Sigmoid colon (tissue), 7 donors: ENCODE measurements around the gene NFKBIZ. TPM values are rescaled to one million over a fixed set of nuclear protein-coding genes. Genes with fewer than 3 reads are reported as not detected.
"Not testable (repeated sequence)": the region's sequence is repeated elsewhere in the genome, so short reads cannot be mapped to it uniquely, and the experiment has no call there.

Experiments
- DNase-seq: peaks from one replicate; pipeline ENCODE4 v3.0.0-alpha.2; 2019
- H3K27ac ChIP-seq, 4 donors: fragments of 200-600 bp; sonication (generic); one replicate each; pipeline ENCODE4 v1.5.1; 2016 to 2019; ENCODE audit warnings: mild to moderate bottlenecking in 1 of 4
- H3K27me3 ChIP-seq, 3 donors: fragments of 200-600 bp; sonication (generic); one replicate each; pipeline ENCODE4 v1.5.1; 2019; ENCODE audit warnings: mild to moderate bottlenecking in 1 of 3
- H3K36me3 ChIP-seq, 4 donors: fragments of 200-600 bp; sonication (generic); one replicate each; pipeline ENCODE4 v1.5.1; 2016 to 2019
- H3K4me1 ChIP-seq, 4 donors: fragments of 200-600 bp; sonication (generic); one replicate each; pipeline ENCODE4 v1.5.1; 2017 to 2019
- H3K4me3 ChIP-seq, 4 donors: fragments of 200-600 bp; sonication (generic); one replicate each; pipeline ENCODE4 v1.5.1; 2017 to 2019; ENCODE audit warnings: mild to moderate bottlenecking in 2 of 4, moderate library complexity in 1 of 4
- H3K9me3 ChIP-seq, 4 donors: fragments of 200-600 bp in 3 of 4; sonication (generic) in 3 of 4; one replicate each; pipeline versions ENCODE4 v1.5.1 to v1.6.1; 2013 to 2019
- CTCF ChIP-seq, 4 experiments: fragments of 450-650 bp in 3 of 4; fragments of 200-600 bp in 1 of 4; IDR thresholded peaks; one replicate each; pipeline ENCODE4 v1.5.1; 2016 to 2019; ENCODE audit warnings: antibody characterized with exemption in 4 of 4, mild to moderate bottlenecking in 3 of 4, moderate library complexity in 2 of 4
- EP300 ChIP-seq, 4 donors: sonication (generic); formaldehyde crosslinking; IDR thresholded peaks; one replicate each; pipeline ENCODE4 v1.6.1; 2017; ENCODE audit warnings: antibody characterized with exemption in 4 of 4
- POLR2A ChIP-seq, 2 donors: fragments of 450-650 bp; IDR thresholded peaks; one replicate each; pipeline ENCODE4 v1.6.1; 2016; ENCODE audit warnings: antibody characterized with exemption in 2 of 2, mild to moderate bottlenecking in 2 of 2, moderate library complexity in 2 of 2
- POLR2AphosphoS5 ChIP-seq, 4 donors: sonication (generic); formaldehyde crosslinking; IDR thresholded peaks; one replicate each; pipeline ENCODE4 v1.6.1; 2017; ENCODE audit warnings: antibody characterized with exemption in 4 of 4
- WGBS, 2 donors: extraction: QIAGEN DNeasy Blood & Tissue Kit; methylation state at CpG; one replicate each; pipeline ENCODE4 v1.1.7; 2013; 5-methylcytosine and 5-hydroxymethylcytosine counted together
- intact Hi-C: fragments of 100-400 bp; cut with DNase I; formaldehyde crosslinking; loops from one replicate; pipeline ENCODE4 v1.15.1; 2023
- polyA plus RNA-seq, 3 donors: library from polyadenylated mRNA; stranded (reverse); fragments of 200-250 nt; gene quantifications; one replicate each; pipeline ENCODE4 v1.2.3, GENCODE V29; 2013
- total RNA-seq, 4 donors: library from RNA; depleted of rRNA; stranded (reverse); fragments of >200 nt; gene quantifications; one replicate each; pipeline ENCODE4 v1.1.0, GENCODE V29; 2016
- donor health status: healthy with polysubstance abuse.
- donor health status: Bipolar disorder and iron deficiency.
- donor health status: healthy.

The NFKBIZ gene
- total and polyA plus RNA-seq, 7 donors = 4.2 to 121 (median 55.0) TPM

DNA sequence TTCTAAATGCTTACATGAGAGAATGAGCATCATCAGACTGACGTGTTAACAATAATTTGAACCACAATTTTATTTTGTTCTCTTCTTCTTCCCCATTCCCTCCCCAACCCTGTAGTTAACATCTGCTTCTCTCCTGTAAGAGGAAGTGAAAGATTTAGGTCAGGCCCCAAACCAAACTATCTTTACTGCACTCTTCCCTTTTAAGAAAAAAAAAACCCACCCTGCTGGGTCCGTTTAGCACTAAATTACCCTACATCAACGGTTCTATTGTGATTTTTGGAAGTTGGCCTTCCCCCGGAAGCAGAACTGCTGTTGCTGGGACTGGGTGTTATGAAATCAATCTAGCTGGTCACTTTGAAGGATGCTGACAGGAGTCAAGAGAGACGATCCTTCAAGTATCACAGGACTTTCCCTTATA is 49.4 kb downstream of the NFKBIZ start:
- 36 to 57% methylated on average over 5 of the region's 5 CpGs for WGBS, 2 donors
- no peak for TF ChIP-seq CTCF (IDR thresholded peaks at IDR 0.05)
- no peak for TF ChIP-seq EP300 (IDR thresholded peaks at IDR 0.05)
- TF ChIP-seq POLR2AphosphoS5 (IDR thresholded peaks at IDR 0.05) = no peak
- no peak for DNase-seq
- Histone ChIP-seq H3K27me3 (no peaks in the 10 kb centered on the region), H3K4me3 (no peak overlapping the region), H3K27ac (no peak overlapping the region), H3K4me1 (peaks cover 0 to 9% (median 4%) of the 10 kb centered on the region in 4 donors), H3K36me3 (no peaks in the 10 kb centered on the region), H3K9me3 (peaks cover 0 to 2% (median under 1%) of the 10 kb centered on the region in 4 donors)
- intact Hi-C loops = no loop called here

- Histone ChIP-seq H3K9me3 (no peaks in the 10 kb centered on the region), H3K4me3 (no peak overlapping the region), H3K36me3 (no peaks in the 10 kb centered on the region), H3K4me1 (peaks cover 0 to 9% (median 4%) of the 10 kb centered on the region in 4 donors), H3K27ac (no peak overlapping the region), H3K27me3 (no peaks in the 10 kb centered on the region)
- intact Hi-C loops = no loop called here
- TF ChIP-seq POLR2A (IDR thresholded peaks at IDR 0.05) = no peak
- TF ChIP-seq EP300 (IDR thresholded peaks at IDR 0.05) = no peak
- no peak for TF ChIP-seq CTCF (IDR thresholded peaks at IDR 0.05)
- no peak for TF ChIP-seq POLR2AphosphoS5 (IDR thresholded peaks at IDR 0.05)
- 92 to 94% methylated on average over 1 of the region's 1 CpG for WGBS, 2 donors
- no peak for DNase-seq
These were observed 51.0 kb downstream of the NFKBIZ start for GRCh38 chr3:101900316-101900715.

GRCh38 chr3:101900736-101901135 is 51.4 kb downstream of the NFKBIZ start:
- 70 to 90% methylated on average over 2 of the region's 2 CpGs for WGBS, 2 donors
- Histone ChIP-seq H3K4me1 (peaks cover 0 to 9% (median 4%) of the 10 kb centered on the region in 4 donors), H3K27ac (no peak overlapping the region), H3K4me3 (no peak overlapping the region), H3K27me3 (no peaks in the 10 kb centered on the region), H3K9me3 (no peaks in the 10 kb centered on the region), H3K36me3 (no peaks in the 10 kb centered on the region)
- TF ChIP-seq POLR2AphosphoS5 (IDR thresholded peaks at IDR 0.05) (no peak), EP300 (IDR thresholded peaks at IDR 0.05) (no peak), POLR2A (IDR thresholded peaks at IDR 0.05) (no peak), CTCF (IDR thresholded peaks at IDR 0.05) (no peak)
- intact Hi-C loops = no loop called here
- no peak for DNase-seq

DNA sequence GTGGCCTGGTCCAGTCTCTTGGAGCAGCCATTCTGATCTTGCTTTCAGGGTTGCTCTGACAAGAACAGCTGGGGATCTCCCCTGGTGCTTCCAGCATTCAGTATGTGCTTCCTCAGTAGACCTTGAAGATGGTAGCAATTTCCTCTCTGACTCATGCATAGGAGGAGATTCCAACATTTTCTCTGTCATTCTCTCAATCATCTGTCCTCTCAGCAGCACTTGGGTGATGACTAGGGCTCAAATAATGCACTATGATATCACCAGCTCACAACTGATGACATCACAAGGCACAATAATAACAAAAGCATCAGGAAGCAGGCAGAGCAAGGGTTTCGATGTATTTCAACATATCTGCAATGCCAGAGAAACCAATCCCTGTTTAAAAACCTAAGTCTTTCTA is 52.7 kb downstream of the NFKBIZ start:
- WGBS, 2 donors = 85 to 93% methylated on average over 1 of the region's 1 CpG
- intact Hi-C loops = no loop called here
- peaks cover 0 to 9% (median 4%) of the 10 kb centered on the region in 4 donors for H3K4me1 ChIP-seq
- no peaks in the 10 kb centered on the region for H3K9me3 ChIP-seq
- DNase-seq = no peak
- H3K4me3 ChIP-seq = no peak overlapping the region
- TF ChIP-seq POLR2A (IDR thresholded peaks at IDR 0.05) (no peak), CTCF (IDR thresholded peaks at IDR 0.05) (no peak), EP300 (IDR thresholded peaks at IDR 0.05) (no peak), POLR2AphosphoS5 (IDR thresholded peaks at IDR 0.05) (no peak)
- H3K36me3 ChIP-seq = no peaks in the 10 kb centered on the region
- no peak overlapping the region for H3K27ac ChIP-seq
- H3K27me3 ChIP-seq = no peaks in the 10 kb centered on the region

- no peak for TF ChIP-seq POLR2A (IDR thresholded peaks at IDR 0.05)
- TF ChIP-seq POLR2AphosphoS5 (IDR thresholded peaks at IDR 0.05) = no peak
- TF ChIP-seq EP300 (IDR thresholded peaks at IDR 0.05) = no peak
- TF ChIP-seq CTCF (IDR thresholded peaks at IDR 0.05) = no peak
- 89% methylated on average over 3 of the region's 3 CpGs for WGBS, 2 donors
- DNase-seq = no peak
- Histone ChIP-seq H3K4me1 (peaks cover 0 to 9% (median 4%) of the 10 kb centered on the region in 4 donors), H3K27ac (no peak overlapping the region), H3K9me3 (no peaks in the 10 kb centered on the region), H3K4me3 (no peak overlapping the region), H3K36me3 (no peaks in the 10 kb centered on the region), H3K27me3 (no peaks in the 10 kb centered on the region)
- intact Hi-C loops = no loop called here
These were observed 54.1 kb downstream of the NFKBIZ start for GRCh38 chr3:101903451-101903871.

GRCh38 chr3:101905573-101905972 is 56.3 kb downstream of the NFKBIZ start:
- DNase-seq, H3K4me1 ChIP-seq, H3K27ac ChIP-seq, H3K36me3 ChIP-seq, H3K27me3 ChIP-seq, H3K9me3 ChIP-seq, H3K4me3 ChIP-seq, intact Hi-C loops: not testable (repeated sequence)
- WGBS, 2 donors = 97 to 100% methylated on average over 1 of the region's 1 CpG
